Trophoblast cell (in vitro differentiated cells and primary cell): Measurements from ENCODE around the gene RASA3.

Experiments
- DNase-seq, 2 donors: peaks; one replicate each; pipeline ENCODE4 v3.0.0-alpha.2; 2016
- H2AFZ ChIP-seq: 2 replicates; pipeline ENCODE4 v1.6.1; 2013; ENCODE audit warnings: low read length, moderate library complexity, mild to moderate bottlenecking; ENCODE audit not compliant: insufficient read depth, poor library complexity
- H2AK5ac ChIP-seq: 2 replicates; pipeline ENCODE4 v1.6.1; 2013; ENCODE audit warnings: mild to moderate bottlenecking, low read length
- H2BK120ac ChIP-seq: 2 replicates; pipeline ENCODE4 v1.6.1; 2013; ENCODE audit warnings: low read length, mild to moderate bottlenecking, moderate library complexity; ENCODE audit not compliant: insufficient read depth, poor library complexity
- H2BK12ac ChIP-seq: 2 replicates; pipeline ENCODE4 v1.6.1; 2013; ENCODE audit warnings: mild to moderate bottlenecking, low read length, moderate library complexity
- H2BK5ac ChIP-seq: 2 replicates; pipeline ENCODE4 v1.6.1; 2013; ENCODE audit warnings: low read length, low read depth, moderate library complexity, mild to moderate bottlenecking; ENCODE audit not compliant: poor library complexity
- H3K14ac ChIP-seq: 2 replicates; pipeline ENCODE4 v1.6.1; 2013; ENCODE audit warnings: mild to moderate bottlenecking, low read length
- H3K18ac ChIP-seq: 2 replicates; pipeline ENCODE4 v1.6.1; 2013; ENCODE audit warnings: mild to moderate bottlenecking, low read length
- H3K23ac ChIP-seq: 2 replicates; pipeline ENCODE4 v1.6.1; 2013; ENCODE audit warnings: low read length
- H3K27ac ChIP-seq: 2 replicates; pipeline ENCODE4 v1.5.1; 2013; ENCODE audit warnings: low read depth, mild to moderate bottlenecking, inconsistent platforms, low read length, moderate library complexity
- H3K27me3 ChIP-seq: 2 replicates; pipeline ENCODE4 v1.6.1; 2013; ENCODE audit warnings: inconsistent platforms, mild to moderate bottlenecking, low read length, moderate library complexity; ENCODE audit not compliant: insufficient read depth
- H3K36me3 ChIP-seq, 2 experiments: 1 replicate in 1 of 2; 2 replicates in 1 of 2; pipeline ENCODE4 v1.6.1; 2013; ENCODE audit warnings: low read length in 2 of 2, mild to moderate bottlenecking in 2 of 2, moderate library complexity in 1 of 2; ENCODE audit not compliant: insufficient read depth in 2 of 2, control insufficient read depth in 1 of 2
- H3K4ac ChIP-seq: 2 replicates; pipeline ENCODE4 v1.6.1; 2013; ENCODE audit warnings: low read depth, mild to moderate bottlenecking, low read length, moderate library complexity
- H3K4me1 ChIP-seq, 2 experiments: 1 replicate in 1 of 2; 2 replicates in 1 of 2; pipeline ENCODE4 v1.6.1; 2013; ENCODE audit warnings: low read length in 2 of 2, mild to moderate bottlenecking in 2 of 2, moderate library complexity in 1 of 2; ENCODE audit not compliant: insufficient read depth in 2 of 2, control insufficient read depth in 1 of 2
- H3K4me2 ChIP-seq: 2 replicates; pipeline ENCODE4 v1.6.1; 2013; ENCODE audit warnings: inconsistent platforms, mild to moderate bottlenecking, low read length, moderate library complexity
- H3K4me3 ChIP-seq: 2 replicates; pipeline ENCODE4 v1.5.1; 2013; ENCODE audit warnings: mild to moderate bottlenecking, low read depth, low read length, inconsistent platforms
- H3K79me1 ChIP-seq: one replicate; pipeline ENCODE4 v1.6.1; 2013; ENCODE audit warnings: low read length
- H3K79me2 ChIP-seq: 2 replicates; pipeline ENCODE4 v1.6.1; 2013; ENCODE audit warnings: low read length, mild to moderate bottlenecking; ENCODE audit not compliant: control insufficient read depth, insufficient read depth, poor library complexity
- H3K9ac ChIP-seq: 2 replicates; pipeline ENCODE4 v1.6.1; 2013; ENCODE audit warnings: mild to moderate bottlenecking, low read length
- H3K9me3 ChIP-seq: 2 replicates; pipeline ENCODE4 v1.6.1; 2013; ENCODE audit warnings: low read depth, mild to moderate bottlenecking, control low read depth, inconsistent platforms, low read length; ENCODE audit not compliant: insufficient read depth
- H4K12ac ChIP-seq: 2 replicates; pipeline ENCODE4 v1.6.1; 2013; ENCODE audit warnings: low read depth, mild to moderate bottlenecking, low read length, moderate library complexity
- H4K8ac ChIP-seq: 2 replicates; pipeline ENCODE4 v1.6.1; 2013; ENCODE audit warnings: low read depth, mild to moderate bottlenecking, low read length, moderate library complexity
- H4K91ac ChIP-seq: one replicate; pipeline ENCODE4 v1.6.1; 2013; ENCODE audit warnings: low read depth, mild to moderate bottlenecking, low read length, moderate library complexity
- WGBS: extraction: QIAGEN DNeasy Blood & Tissue Kit; methylation state at CpG from one replicate; pipeline ENCODE4 v1.1.7; 2013; ENCODE audit warnings: missing lambda C conversion rate; ENCODE audit not compliant: insufficient read length, insufficient coverage; ENCODE audit errors: extremely low coverage; 5-methylcytosine and 5-hydroxymethylcytosine counted together

Gene RASA3

DNA sequence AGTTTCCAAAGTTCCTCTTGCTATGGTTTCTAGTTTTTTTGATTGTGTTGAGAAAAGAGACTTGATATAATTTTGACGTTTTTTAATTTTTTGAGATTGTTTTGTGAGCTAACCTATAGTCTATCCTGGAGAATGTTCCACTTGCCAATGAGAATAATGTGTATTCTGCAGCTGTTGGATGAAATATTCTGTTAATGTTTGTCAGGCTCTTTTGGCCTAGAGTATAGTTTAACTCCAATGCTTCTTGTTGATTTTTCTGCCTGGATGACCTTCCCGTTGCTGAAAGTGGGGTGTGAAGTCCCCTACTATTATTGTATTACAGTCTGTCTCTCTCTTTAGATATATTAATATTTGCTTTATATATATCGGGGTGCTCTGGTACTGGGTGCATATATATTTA lies 40.0 kb downstream of the RASA3 start:
- Histone ChIP-seq H3K4me1 (peaks cover 3 to 7% of the 10 kb centered on the region in 2 experiments), H3K4me2 (no peak overlapping the region), H2AFZ (no peak overlapping the region), H3K27ac (no peak overlapping the region), H4K8ac (no peak overlapping the region), H3K4ac (no peak overlapping the region), H3K4me3 (no peak overlapping the region), H2BK5ac (no peak overlapping the region), H3K14ac (no peak overlapping the region), H4K91ac (no peak overlapping the region), H4K12ac (no peak overlapping the region), H3K36me3 (peaks cover 0 to 2% of the 10 kb centered on the region in 2 experiments), H2BK12ac (no peak overlapping the region), H2AK5ac (no peak overlapping the region), H3K23ac (no peak overlapping the region), H3K27me3 (no peaks in the 10 kb centered on the region), H2BK120ac (no peak overlapping the region), H3K9ac (no peak overlapping the region), H3K79me1 (peaks cover under 1% of the 10 kb centered on the region), H3K18ac (no peak overlapping the region), H3K9me3 (peaks cover 4% of the 10 kb centered on the region), H3K79me2 (no peaks in the 10 kb centered on the region)
- no peak for DNase-seq
- WGBS: no CpG with 5 or more reads among the region's 3 CpGs

DNA sequence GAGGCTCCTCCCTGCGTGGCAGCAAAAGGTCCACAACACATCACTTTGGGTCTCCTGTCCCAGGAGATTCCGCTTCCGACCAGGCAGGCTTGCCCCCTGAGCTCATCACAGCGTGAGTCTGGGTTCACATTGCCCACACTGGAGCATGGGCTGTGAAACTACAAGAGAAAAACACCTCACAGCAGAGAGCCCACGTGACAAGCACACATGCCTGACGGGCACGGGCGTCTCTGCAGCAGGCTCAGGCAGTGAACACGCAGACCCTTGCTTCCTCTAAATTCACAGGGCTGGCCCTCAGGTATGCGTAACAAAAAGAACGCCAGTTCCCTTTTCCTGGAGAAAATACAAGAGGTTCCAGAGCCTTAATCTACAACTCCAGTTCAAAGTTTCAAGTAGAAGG lies 41.9 kb downstream of the RASA3 start:
- no CpG with 5 or more reads among the region's 11 CpGs for WGBS
- H3K27me3 ChIP-seq: peaks cover 3% of the 10 kb centered on the region

DNA sequence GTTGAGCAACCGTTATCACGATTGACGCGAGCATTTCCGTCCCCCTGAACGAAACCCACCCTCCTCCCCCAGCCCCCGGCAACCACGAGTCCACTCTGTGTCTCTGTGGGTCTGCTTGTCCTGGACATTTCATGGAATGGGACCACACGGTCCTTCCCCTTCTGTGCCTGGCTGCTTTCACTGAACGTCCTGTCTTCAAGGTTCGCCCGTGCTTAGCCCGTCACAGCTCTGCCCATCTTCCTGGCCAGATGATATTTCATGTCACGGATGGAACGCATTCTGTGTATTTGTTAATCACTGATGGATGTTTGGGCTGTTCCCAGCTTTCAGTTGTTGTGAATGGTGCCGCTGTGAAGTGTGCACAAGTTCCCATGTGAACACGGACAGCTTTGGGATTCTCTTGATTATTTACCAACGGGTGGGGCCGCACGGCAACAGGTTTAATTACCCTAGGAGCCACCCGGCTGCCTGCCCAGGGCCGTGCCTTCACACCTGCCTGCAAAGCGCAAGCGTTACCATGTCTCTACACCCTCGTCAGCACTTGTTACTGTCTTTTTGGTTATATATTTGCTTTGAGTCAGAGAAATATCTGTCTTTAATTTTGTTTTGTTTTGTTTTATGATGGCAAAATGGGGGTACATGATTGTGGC lies 42.5 kb downstream of the RASA3 start:
- no peak for DNase-seq
- Histone ChIP-seq H3K4me3 (no peak overlapping the region), H3K27me3 (peaks cover 3% of the 10 kb centered on the region), H4K91ac (no peak overlapping the region), H3K4me2 (no peak overlapping the region), H2AFZ (no peak overlapping the region), H2BK120ac (no peak overlapping the region), H4K12ac (no peak overlapping the region), H3K9me3 (peaks cover 6% of the 10 kb centered on the region), H3K14ac (no peak overlapping the region), H3K79me1 (no peaks in the 10 kb centered on the region), H3K9ac (no peak overlapping the region), H2BK12ac (no peak overlapping the region), H2AK5ac (no peak overlapping the region), H3K4ac (no peak overlapping the region), H3K4me1 (no peaks in the 10 kb centered on the region), H3K18ac (no peak overlapping the region), H3K79me2 (no peaks in the 10 kb centered on the region), H3K36me3 (peaks cover 0 to 2% of the 10 kb centered on the region in 2 experiments), H4K8ac (no peak overlapping the region), H3K23ac (no peak overlapping the region), H3K27ac (no peak overlapping the region), H2BK5ac (no peak overlapping the region)
- no CpG with 5 or more reads among the region's 25 CpGs for WGBS

More for the DNA sequence above, 41.9 kb downstream of the RASA3 start:
- no peak overlapping the region for H3K14ac ChIP-seq
- no peak overlapping the region for H2AFZ ChIP-seq
- H4K91ac ChIP-seq: no peak overlapping the region
- H2BK12ac ChIP-seq: peak overlapping the region; percentile 13
- peak overlapping the region; percentile 53 for H3K4me3 ChIP-seq
- H3K79me2 ChIP-seq: no peaks in the 10 kb centered on the region
- peak overlapping the region; percentile 51 for H3K18ac ChIP-seq
- H2AK5ac ChIP-seq: no peak overlapping the region
- no peak overlapping the region for H2BK5ac ChIP-seq
- H3K27ac ChIP-seq: no peak overlapping the region
- H3K36me3 ChIP-seq: peaks cover 0 to 2% of the 10 kb centered on the region in 2 experiments
- no peak for DNase-seq
- H3K23ac ChIP-seq: no peak overlapping the region
- no peaks in the 10 kb centered on the region for H3K79me1 ChIP-seq
- H3K9me3 ChIP-seq: peaks cover 6% of the 10 kb centered on the region
- no peak overlapping the region for H2BK120ac ChIP-seq
- no peak overlapping the region for H3K9ac ChIP-seq
- H3K4ac ChIP-seq: no peak overlapping the region
- H3K4me2 ChIP-seq: no peak overlapping the region
- H4K8ac ChIP-seq: no peak overlapping the region
- no peak overlapping the region for H4K12ac ChIP-seq
- H3K4me1 ChIP-seq: no peaks in the 10 kb centered on the region

DNA sequence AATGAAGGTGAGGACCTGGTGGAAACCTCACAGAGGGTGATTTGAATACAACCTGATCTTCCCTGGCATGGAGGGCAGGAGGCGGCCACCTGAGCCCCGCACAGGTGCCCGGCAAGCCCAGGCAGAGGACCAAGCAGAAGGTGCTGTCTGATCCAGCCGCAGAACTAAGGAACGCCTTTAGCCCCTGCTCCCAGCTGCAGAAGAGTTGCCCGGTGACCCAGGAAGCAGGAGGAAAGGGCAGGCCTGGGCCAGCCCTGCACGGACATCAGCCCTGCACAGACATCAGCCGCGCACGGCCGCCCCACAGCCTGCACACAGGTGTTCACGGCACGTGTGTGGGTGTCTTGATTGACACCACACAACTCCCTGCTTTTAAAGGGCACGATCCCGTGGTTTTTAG lies 43.1 kb downstream of the RASA3 start:
- Histone ChIP-seq H3K9ac (no peak overlapping the region), H3K9me3 (peaks cover 6% of the 10 kb centered on the region), H4K8ac (no peak overlapping the region), H3K79me1 (no peaks in the 10 kb centered on the region), H2AFZ (no peak overlapping the region), H3K18ac (no peak overlapping the region), H3K4me2 (no peak overlapping the region), H3K14ac (no peak overlapping the region), H3K79me2 (no peaks in the 10 kb centered on the region), H3K36me3 (peaks cover 0 to 2% of the 10 kb centered on the region in 2 experiments), H4K91ac (no peak overlapping the region), H3K4me3 (no peak overlapping the region), H3K27ac (no peak overlapping the region), H3K27me3 (peaks cover 3% of the 10 kb centered on the region), H3K23ac (no peak overlapping the region), H2BK5ac (no peak overlapping the region), H3K4me1 (no peaks in the 10 kb centered on the region), H2BK120ac (no peak overlapping the region), H2AK5ac (no peak overlapping the region), H4K12ac (no peak overlapping the region), H2BK12ac (no peak overlapping the region), H3K4ac (no peak overlapping the region)
- DNase-seq: no peak
- no CpG with 5 or more reads among the region's 15 CpGs for WGBS
